DOHH2 (cell line): ENCODE measurements around the gene SORBS2.

Source experiments
- EZH2phosphoT487 ChIP-seq: fragments of 200-600 bp; sonication (generic); IDR thresholded peaks from 2 replicates; pipeline ENCODE4 v1.6.1; 2017; ENCODE audit warnings: borderline replicate concordance, mild to moderate bottlenecking, antibody characterized with exemption, low read length, moderate library complexity, mixed read lengths
- TF ChIP-seq, protein P1 (sequence below): fragments of 200-600 bp; sonication (generic); IDR thresholded peaks from one replicate; pipeline ENCODE4 v1.5.1; 2014; ENCODE audit warnings: antibody characterized with exemption, mild to moderate bottlenecking, low read depth, low read length; ENCODE audit not compliant: poor library complexity, severe bottlenecking

DNA sequence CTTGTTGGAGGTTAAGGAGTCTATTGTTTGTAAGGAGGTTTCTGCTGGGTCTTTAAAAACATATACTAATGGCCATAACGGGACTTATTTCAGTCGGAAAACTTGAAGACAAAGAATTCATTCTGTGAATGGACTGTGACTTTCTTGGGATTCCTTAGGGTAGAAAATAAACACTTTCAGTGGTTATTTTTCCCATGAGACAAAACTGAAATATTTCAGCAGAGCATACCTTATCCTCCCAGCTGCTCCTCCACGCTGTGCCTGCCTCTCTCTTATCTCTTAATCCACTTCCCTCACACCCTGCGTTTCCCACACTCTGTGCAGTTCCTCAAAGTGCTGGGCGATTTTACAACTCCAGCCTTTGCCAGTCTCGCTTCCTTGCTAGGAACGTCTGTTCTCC, 47.1 kb upstream of the SORBS2 start:
- TF ChIP-seq, protein P1, sequence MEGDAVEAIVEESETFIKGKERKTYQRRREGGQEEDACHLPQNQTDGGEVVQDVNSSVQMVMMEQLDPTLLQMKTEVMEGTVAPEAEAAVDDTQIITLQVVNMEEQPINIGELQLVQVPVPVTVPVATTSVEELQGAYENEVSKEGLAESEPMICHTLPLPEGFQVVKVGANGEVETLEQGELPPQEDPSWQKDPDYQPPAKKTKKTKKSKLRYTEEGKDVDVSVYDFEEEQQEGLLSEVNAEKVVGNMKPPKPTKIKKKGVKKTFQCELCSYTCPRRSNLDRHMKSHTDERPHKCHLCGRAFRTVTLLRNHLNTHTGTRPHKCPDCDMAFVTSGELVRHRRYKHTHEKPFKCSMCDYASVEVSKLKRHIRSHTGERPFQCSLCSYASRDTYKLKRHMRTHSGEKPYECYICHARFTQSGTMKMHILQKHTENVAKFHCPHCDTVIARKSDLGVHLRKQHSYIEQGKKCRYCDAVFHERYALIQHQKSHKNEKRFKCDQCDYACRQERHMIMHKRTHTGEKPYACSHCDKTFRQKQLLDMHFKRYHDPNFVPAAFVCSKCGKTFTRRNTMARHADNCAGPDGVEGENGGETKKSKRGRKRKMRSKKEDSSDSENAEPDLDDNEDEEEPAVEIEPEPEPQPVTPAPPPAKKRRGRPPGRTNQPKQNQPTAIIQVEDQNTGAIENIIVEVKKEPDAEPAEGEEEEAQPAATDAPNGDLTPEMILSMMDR: no peak
- TF ChIP-seq EZH2phosphoT487: no peak
